MG63 (cell line): ENCODE measurements around the gene FABP1. TPM values are rescaled to one million over a fixed set of nuclear protein-coding genes. Genes with fewer than 3 reads are reported as not detected.

Experiments used
- DNase-seq: peaks from one replicate; pipeline ENCODE4 v3.0.0-alpha.2; 2020
- H3K27me3 ChIP-seq: fragments of 250-450 bp; sonication (Bioruptor Pico); 2 replicates; pipeline ENCODE4 v1.5.1; 2020; ENCODE audit warnings: mild to moderate bottlenecking, moderate library complexity
- H3K36me3 ChIP-seq: fragments of 250-450 bp; sonication (Bioruptor Pico); 2 replicates; pipeline ENCODE4 v1.5.1; 2020; ENCODE audit warnings: mild to moderate bottlenecking, moderate library complexity
- H3K4me3 ChIP-seq: fragments of 250-450 bp; sonication (Bioruptor Pico); 2 replicates; pipeline ENCODE4 v1.5.1; 2020; ENCODE audit warnings: mild to moderate bottlenecking, moderate library complexity
- H3K9me3 ChIP-seq: fragments of 250-450 bp; sonication (Bioruptor Pico); 2 replicates; pipeline ENCODE4 v1.5.1; 2020; ENCODE audit warnings: mild to moderate bottlenecking, moderate library complexity
- total RNA-seq: library from RNA; depleted of rRNA; stranded (reverse); fragments of >200 nt; shearing (Covaris generic); gene quantifications from 2 replicates; pipeline ENCODE4 v1.2.3, GENCODE V29; 2014; ENCODE audit warnings: low replicate concordance

Gene FABP1
- total RNA-seq, 1 experiment from 2014 or later, result not detected

GRCh38 chr2:88125344-88125923 lies 2.4 kb downstream of the FABP1 start:
- no peaks in the 10 kb centered on the region for H3K9me3 ChIP-seq
- DNase-seq, result no peak
- H3K4me3 ChIP-seq, result no peak overlapping the region
- H3K27me3 ChIP-seq, result no peaks in the 10 kb centered on the region
- no peaks in the 10 kb centered on the region for H3K36me3 ChIP-seq

- H3K36me3 ChIP-seq, result no peaks in the 10 kb centered on the region
- no peaks in the 10 kb centered on the region for H3K27me3 ChIP-seq
- no peaks in the 10 kb centered on the region for H3K9me3 ChIP-seq
- no peak for DNase-seq
- H3K4me3 ChIP-seq, result no peak overlapping the region
Observed at GRCh38 chr2:88123975-88124917, 3.6 kb downstream of the FABP1 start.

GRCh38 chr2:88123164-88123974 lies 4.5 kb downstream of the FABP1 start:
- H3K4me3 ChIP-seq, result no peak overlapping the region
- no peaks in the 10 kb centered on the region for H3K27me3 ChIP-seq
- no peaks in the 10 kb centered on the region for H3K36me3 ChIP-seq
- H3K9me3 ChIP-seq, result no peaks in the 10 kb centered on the region
- no peak for DNase-seq

GRCh38 chr2:88122141-88122884 lies 5.5 kb downstream of the FABP1 start:
- no peak for DNase-seq
- peaks cover 5% of the 10 kb centered on the region; the same call in 1 of the 2 replicates for H3K27me3 ChIP-seq
- no peaks in the 10 kb centered on the region for H3K36me3 ChIP-seq
- H3K9me3 ChIP-seq, result no peaks in the 10 kb centered on the region
- H3K4me3 ChIP-seq, result no peak overlapping the region

- H3K9me3 ChIP-seq, result no peaks in the 10 kb centered on the region
- DNase-seq, result no peak
Observed at GRCh38 chr2:88121678-88122077, 6.2 kb downstream of the FABP1 start.

GRCh38 chr2:88117973-88118372 lies 9.9 kb downstream of the FABP1 start:
- H3K4me3 ChIP-seq, result no peak overlapping the region
- no peaks in the 10 kb centered on the region for H3K36me3 ChIP-seq
- no peak for DNase-seq
- H3K9me3 ChIP-seq, result no peaks in the 10 kb centered on the region
- H3K27me3 ChIP-seq, result peaks cover 5% of the 10 kb centered on the region; the same call in 1 of the 2 replicates

More at GRCh38 chr2:88121678-88122077, 6.2 kb downstream of the FABP1 start:
- Histone ChIP-seq H3K27me3 (peaks cover 5% of the 10 kb centered on the region; the same call in 1 of the 2 replicates), H3K4me3 (no peak overlapping the region), H3K36me3 (no peaks in the 10 kb centered on the region)

- H3K36me3 ChIP-seq, result no peaks in the 10 kb centered on the region
- DNase-seq, result no peak
- H3K27me3 ChIP-seq, result peaks cover 5% of the 10 kb centered on the region; the same call in 1 of the 2 replicates
- H3K9me3 ChIP-seq, result no peaks in the 10 kb centered on the region
- no peak overlapping the region for H3K4me3 ChIP-seq
Observed at GRCh38 chr2:88116669-88117432, 11.0 kb downstream of the FABP1 start.

- Histone ChIP-seq H3K36me3 (no peaks in the 10 kb centered on the region), H3K27me3 (peaks cover 5% of the 10 kb centered on the region; the same call in 1 of the 2 replicates), H3K4me3 (no peak overlapping the region), H3K9me3 (no peaks in the 10 kb centered on the region)
- no peak for DNase-seq
Observed at GRCh38 chr2:88115825-88116518, 11.9 kb downstream of the FABP1 start.

- no peak for DNase-seq
- H3K4me3 ChIP-seq, result no peak overlapping the region
- no peaks in the 10 kb centered on the region for H3K36me3 ChIP-seq
- no peaks in the 10 kb centered on the region for H3K9me3 ChIP-seq
- peaks cover 5% of the 10 kb centered on the region; the same call in 1 of the 2 replicates for H3K27me3 ChIP-seq
Observed at GRCh38 chr2:88114889-88115288, 13.0 kb downstream of the FABP1 start.

GRCh38 chr2:88113069-88113468 lies 14.8 kb downstream of the FABP1 start:
- Histone ChIP-seq H3K27me3 (peaks cover 4% of the 10 kb centered on the region; the same call in 1 of the 2 replicates), H3K36me3 (no peaks in the 10 kb centered on the region), H3K9me3 (no peaks in the 10 kb centered on the region), H3K4me3 (no peak overlapping the region)
- no peak for DNase-seq

GRCh38 chr2:88110830-88111229 lies 17.0 kb downstream of the FABP1 start:
- Histone ChIP-seq H3K27me3 (no peaks in the 10 kb centered on the region; the same call in 1 of the 2 replicates), H3K36me3 (no peaks in the 10 kb centered on the region), H3K9me3 (no peaks in the 10 kb centered on the region), H3K4me3 (no peak overlapping the region)
- no peak for DNase-seq

- Histone ChIP-seq H3K36me3 (no peaks in the 10 kb centered on the region), H3K4me3 (no peak overlapping the region), H3K27me3 (no peaks in the 10 kb centered on the region; the same call in 1 of the 2 replicates), H3K9me3 (no peaks in the 10 kb centered on the region)
- no peak for DNase-seq
Observed at GRCh38 chr2:88108796-88109195, 19.1 kb downstream of the FABP1 start.

GRCh38 chr2:88100489-88100858 lies 27.4 kb downstream of the FABP1 start:
- DNase-seq, result no peak
- Histone ChIP-seq H3K9me3 (no peaks in the 10 kb centered on the region), H3K36me3 (no peaks in the 10 kb centered on the region), H3K27me3 (no peaks in the 10 kb centered on the region; the same call in 1 of the 2 replicates), H3K4me3 (no peak overlapping the region)

GRCh38 chr2:88099798-88100488 lies 27.9 kb downstream of the FABP1 start:
- H3K27me3 ChIP-seq, result no peaks in the 10 kb centered on the region; the same call in 1 of the 2 replicates
- no peak overlapping the region for H3K4me3 ChIP-seq
- DNase-seq, result peak; percentile 16
- no peaks in the 10 kb centered on the region for H3K9me3 ChIP-seq
- no peaks in the 10 kb centered on the region for H3K36me3 ChIP-seq

- no peaks in the 10 kb centered on the region; the same call in 1 of the 2 replicates for H3K27me3 ChIP-seq
- no peak for DNase-seq
- H3K9me3 ChIP-seq, result no peaks in the 10 kb centered on the region
- no peaks in the 10 kb centered on the region for H3K36me3 ChIP-seq
- H3K4me3 ChIP-seq, result no peak overlapping the region
Observed at GRCh38 chr2:88098558-88098900, 29.3 kb downstream of the FABP1 start.
